Astrocyte of the hippocampus (primary cell): ENCODE data around the gene ZNF18.
"Not testable (repeated sequence)": the region's sequence is repeated elsewhere in the genome, so short reads cannot be mapped to it uniquely, and the experiment has no call there.

Source experiments
- DNase-seq: peaks from one replicate; pipeline ENCODE4 v3.0.0; 2011; ENCODE audit warnings: low read depth, low spot score

ZNF18 gene

DNA sequence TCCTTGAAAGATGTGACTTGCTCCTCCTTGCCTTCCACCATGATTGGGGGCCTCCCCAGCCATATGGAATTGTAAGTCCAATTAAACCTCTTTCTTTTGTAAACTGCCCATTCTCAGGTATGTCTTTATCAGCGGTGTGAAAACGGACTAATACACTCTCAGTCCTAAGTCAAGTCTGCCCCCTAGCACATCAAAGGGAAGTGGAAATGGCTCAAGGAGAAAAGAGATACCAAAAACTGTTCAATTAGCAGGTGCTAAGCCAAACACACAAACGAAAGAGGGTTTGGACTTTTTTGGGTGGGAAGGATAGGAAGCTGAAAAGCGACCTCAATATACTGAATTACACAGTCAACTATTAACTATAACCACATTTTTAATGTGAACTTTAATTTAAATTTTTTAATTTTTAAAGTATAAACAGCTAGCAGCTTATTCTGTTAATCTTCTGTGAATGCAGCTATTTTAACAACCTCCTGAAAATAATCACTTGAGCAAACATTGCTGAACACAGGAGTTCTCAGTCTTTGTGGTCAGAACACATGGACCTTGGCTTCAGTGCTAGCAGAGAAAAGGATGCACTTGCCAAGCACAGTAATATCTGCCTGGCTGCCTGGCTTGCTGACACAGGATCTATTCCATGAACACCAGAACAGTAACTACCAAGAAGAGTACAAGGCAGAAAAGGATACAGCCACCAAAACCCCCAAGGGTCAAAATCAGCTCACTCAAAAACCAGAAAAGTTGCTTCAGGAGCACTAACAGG, 10.9 kb downstream of the ZNF18 start:
- DNase-seq: peak; percentile 59

DNA sequence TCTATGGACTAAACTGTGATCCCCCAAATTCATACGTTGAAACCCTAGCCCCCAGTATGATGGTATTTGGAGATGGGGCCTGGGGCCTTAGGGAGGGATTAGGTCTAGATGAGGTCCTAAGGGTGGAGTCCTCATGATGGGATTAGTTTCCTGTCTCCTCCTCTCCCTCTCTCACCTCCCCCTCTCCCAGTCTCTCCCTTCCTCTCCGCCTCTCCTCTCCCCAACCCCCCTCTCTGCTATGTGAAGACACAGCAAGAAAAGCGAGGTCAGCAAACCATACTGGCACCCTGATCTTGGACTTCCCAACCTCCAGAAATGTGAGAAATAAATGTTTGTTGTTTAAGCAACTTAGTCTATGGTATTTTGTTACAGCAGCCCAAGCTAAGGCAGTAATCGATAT, 15.4 kb downstream of the ZNF18 start:
- no peak for DNase-seq

- no peak for DNase-seq
Measured at GRCh38 chr17:11980813-11981212, 16.5 kb downstream of the ZNF18 start.

DNA sequence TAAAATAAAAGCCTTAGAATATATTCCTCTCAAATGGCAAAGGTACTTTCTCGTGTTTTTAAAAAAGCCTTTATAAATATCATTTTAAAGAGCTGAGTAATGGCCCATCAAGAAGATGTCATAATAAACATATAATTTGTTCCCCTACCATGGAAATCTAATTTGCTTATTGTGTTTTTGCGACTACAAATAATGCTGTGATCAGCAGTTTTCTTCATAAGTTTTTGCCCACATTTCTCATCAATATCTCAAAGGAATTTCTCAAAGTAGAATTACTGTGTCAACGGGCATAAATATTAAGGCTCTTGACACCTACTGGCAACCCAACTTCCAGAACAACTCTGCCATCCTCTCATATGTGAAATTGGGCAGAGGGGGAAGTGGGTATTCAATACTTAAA, 17.5 kb downstream of the ZNF18 start:
- DNase-seq: no peak

DNA sequence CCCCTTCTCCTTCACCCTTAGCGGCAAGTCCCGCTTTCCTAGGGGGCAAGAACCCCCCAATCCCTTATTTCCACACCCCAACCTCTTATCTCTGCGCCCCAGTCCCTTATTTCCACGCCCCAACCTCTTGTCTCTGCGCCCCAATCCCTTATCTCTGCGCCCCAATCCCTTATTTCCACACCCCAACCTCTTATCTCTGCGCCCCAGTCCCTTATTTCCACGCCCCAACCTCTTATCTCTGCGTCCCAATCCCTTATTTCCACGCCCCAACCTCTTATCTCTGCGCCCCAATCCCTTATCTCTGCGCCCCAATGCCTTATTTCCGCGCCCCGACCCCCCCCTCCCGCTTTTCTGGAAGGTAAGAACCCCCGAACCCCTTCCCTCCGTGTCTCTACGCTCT, 24.5 kb downstream of the ZNF18 start:
- DNase-seq: not testable (repeated sequence)

GRCh38 chr17:11969565-11969964, 27.7 kb downstream of the ZNF18 start:
- no peak for DNase-seq

GRCh38 chr17:11954936-11955335, 42.3 kb downstream of the ZNF18 start:
- no peak for DNase-seq

GRCh38 chr17:11953924-11954323, 43.4 kb downstream of the ZNF18 start:
- no peak for DNase-seq

- DNase-seq: no peak
Measured at GRCh38 chr17:11952610-11953009, 44.7 kb downstream of the ZNF18 start.

DNA sequence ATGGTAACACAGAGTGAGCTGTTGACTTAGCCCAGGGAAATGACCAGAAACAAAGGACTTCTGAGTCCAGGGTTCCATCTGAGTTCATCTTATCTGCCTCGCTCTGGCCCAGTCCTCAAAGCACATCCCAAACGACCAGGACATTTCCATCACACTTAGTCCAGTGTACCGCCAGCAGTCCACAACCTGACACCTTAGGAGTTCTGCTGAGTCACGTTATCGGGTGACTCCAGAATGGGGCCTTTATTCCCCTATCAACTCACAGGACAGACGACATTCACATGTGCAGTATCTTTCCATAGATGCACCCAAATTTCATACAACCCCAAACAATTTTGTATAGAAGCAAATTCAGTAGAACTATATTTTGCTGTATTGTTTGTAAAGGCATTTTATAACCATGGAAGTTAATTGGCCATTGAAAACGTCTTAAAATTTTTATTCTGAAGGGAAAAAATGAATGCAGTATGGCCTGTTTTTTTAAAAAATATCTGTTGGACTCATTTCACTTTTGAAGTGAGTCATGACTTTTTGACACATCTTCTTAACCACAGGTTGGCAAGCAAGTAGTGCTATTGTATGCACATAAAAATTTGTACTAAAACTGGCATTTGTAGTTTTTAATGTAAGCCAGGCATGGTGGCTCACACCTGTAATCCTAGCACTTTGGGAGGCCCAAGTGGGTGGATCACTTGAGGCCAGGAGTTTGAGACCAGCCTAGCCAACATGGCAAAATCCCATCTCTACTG, 46.3 kb downstream of the ZNF18 start:
- DNase-seq: no peak

DNA sequence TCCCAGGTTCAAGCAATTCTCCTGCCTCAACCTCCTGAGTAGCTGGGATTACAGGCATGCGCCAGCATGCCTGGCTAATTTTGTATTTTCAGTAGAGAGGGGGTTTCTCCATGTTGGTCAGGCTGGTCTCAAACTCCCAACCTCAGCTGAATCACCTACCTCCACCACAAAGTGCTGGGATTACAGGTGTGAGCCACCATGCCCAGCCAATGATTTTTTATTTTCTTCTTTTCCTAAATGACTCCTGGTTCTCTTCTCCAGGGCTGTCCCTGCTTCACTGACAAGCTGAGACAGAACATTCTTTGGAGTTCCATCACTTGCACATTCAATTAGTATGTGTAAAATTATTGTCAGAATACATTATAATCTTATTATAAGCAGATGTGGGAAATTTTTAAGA, 47.7 kb downstream of the ZNF18 start:
- DNase-seq: not testable (repeated sequence)

GRCh38 chr17:11948789-11949188, 48.5 kb downstream of the ZNF18 start:
- peak; percentile 93 for DNase-seq

GRCh38 chr17:11944587-11944986, 52.7 kb downstream of the ZNF18 start:
- peak; percentile 14 for DNase-seq

DNA sequence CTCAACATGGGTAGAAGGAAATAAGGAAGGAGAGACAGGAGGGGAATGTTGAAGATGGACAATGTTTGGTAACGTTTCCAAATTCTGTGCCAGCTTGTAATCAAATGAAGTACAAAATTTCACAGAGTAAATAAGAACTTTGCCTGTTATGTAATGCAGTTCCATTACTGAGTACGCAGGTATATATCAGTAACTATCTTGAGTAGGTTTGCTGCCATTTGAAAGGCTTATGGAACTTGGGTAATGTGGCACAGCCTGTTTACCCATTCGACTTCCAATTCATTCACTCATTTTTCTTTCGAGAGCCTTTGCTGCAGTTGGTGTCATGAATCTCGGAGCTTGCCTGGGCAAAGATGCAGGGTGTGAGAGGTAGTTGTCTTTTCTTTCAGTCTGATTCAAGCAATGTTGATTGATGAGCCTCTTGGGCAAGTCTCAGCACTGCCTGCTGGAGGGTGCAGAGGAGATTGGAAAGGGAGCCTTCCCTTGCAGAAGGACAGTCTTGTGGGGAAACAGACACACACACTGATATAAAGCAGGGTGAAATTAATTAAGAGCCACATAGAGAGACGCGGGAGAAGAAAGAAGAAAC, 53.4 kb downstream of the ZNF18 start:
- DNase-seq: no peak

DNA sequence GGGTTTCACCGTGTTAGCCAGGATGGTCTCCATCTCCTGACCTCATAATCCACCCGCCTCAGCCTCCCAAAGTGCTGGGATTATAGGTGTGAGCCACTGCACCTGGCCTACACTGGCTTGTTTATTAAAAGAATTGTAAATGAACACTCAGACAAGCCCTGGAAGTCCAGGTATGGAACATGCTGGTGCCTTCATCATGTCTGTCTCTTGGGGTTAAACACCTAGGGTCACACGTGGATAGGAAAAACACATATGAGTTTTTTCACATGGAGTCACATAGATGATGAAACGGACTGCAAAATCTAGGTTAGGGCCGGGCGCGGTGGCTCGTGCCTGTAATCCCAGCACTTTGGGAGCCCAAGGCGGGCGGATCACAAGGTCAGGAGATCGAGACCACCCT, 54.2 kb downstream of the ZNF18 start:
- not testable (repeated sequence) for DNase-seq

DNA sequence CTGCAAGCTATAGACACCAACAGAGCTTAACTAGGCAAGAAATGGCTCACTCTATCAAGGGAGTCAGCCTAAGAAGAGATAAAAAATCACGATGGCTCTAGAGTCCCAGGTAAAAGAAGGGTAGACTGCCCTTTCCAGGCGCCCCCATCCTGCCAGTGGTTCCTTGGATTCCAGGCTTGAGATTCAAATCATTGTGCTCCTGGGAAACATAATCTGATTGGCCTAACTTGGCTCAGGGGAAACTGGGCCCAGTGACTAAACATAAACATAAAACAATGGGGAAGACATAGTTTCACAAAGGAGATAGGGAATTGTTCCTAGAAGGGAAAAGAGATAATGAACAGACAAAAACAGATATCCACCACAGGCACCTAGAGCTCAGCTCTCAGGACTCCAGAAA, 56.4 kb downstream of the ZNF18 start:
- no peak for DNase-seq

DNA sequence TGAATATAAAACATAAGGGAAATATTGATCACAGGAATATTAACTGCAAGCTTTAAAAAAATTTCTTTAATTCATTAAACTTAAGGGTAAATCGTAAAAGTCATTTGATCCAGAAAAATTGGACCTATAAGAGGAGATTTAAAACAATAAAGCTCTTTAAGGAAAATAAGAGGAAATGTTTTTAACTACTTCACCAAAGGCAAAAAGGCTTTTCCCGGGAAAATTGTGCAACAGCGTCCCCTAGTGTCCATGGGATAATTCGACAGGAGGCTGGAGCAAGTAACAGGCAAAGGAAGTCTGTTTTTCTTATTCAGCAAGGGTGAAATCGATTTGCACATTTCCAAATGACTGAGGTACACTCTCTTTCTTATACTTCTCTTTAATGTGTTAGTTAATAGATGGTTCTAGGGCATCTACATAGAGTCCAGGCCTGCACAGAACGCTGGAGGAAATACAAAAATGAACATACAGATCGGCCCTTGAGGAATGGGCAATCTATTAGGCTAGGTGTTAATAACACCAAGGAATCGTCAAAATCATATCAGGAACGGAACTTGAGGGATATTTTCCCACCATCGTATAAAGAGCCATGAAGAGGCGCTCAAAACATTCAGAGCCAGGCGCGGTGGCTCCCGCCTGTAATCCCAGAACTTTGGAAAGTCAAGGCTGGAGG, 61.4 kb downstream of the ZNF18 start:
- peak; percentile 80 for DNase-seq

- no peak for DNase-seq
Measured at GRCh38 chr17:11932337-11932898, 64.9 kb downstream of the ZNF18 start.

GRCh38 chr17:11928436-11928835, 68.8 kb downstream of the ZNF18 start:
- DNase-seq: peak; percentile 5
